HG02981 (cell line): ENCODE data around the gene FAM229B.
A peak's percentile ranks its signal among the peaks of the same experiment; 100 is the strongest.
"Not testable (repeated sequence)": the region's sequence is repeated elsewhere in the genome, so short reads cannot be mapped to it uniquely, and the experiment has no call there.

Experiments used
- ATAC-seq: cut with Tn5 transposase; IDR thresholded peaks from one replicate; pipeline ENCODE4 v1.9.1; 2021; ENCODE audit warnings: mild to moderate bottlenecking, moderate library complexity; ENCODE audit not compliant: unreplicated experiment

FAM229B gene

DNA sequence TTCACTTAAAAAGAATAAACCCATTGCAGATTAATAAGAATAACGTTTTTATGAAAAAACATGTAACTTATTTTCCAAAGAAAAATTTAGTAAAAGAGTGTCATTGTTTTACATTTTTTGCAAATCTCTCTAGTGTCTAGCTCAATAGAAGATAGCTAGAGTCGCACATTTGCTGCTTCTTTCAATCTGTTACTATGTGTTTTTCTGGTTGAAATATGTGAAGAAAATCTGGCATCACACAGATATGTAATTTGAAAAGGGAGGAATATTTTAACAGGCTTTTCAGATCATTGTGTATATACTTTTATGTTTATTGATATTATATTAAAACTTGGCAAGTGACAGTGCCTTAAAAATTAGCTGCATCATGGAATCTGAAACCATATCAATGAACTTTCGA, 24.4 kb upstream of the FAM229B start:
- no peak for ATAC-seq

DNA sequence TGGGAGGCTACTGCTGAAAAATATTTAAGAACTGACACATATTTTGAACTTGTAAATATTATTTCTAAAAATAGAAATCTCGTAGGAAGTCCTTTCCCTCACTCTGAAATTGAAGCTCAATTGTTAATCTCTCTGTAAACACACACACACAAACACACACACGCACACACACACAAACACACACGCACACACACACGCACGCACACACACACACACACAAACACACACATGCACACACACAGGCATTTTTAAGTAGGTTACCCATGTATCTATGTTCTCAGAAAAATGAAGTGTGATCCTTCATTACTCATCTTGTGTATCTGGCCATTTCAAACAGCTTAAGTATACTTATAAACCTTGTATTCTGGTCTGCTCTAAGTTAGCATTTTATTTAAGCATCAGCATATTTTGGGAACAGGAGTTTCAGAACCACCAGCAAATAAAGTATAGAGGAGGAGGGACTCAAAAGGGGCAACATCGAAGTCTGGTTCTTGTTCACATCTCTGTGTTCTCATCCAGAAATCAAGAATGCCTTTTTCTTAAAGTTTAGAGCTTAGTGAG, 21.9 kb upstream of the FAM229B start:
- no peak for ATAC-seq

DNA sequence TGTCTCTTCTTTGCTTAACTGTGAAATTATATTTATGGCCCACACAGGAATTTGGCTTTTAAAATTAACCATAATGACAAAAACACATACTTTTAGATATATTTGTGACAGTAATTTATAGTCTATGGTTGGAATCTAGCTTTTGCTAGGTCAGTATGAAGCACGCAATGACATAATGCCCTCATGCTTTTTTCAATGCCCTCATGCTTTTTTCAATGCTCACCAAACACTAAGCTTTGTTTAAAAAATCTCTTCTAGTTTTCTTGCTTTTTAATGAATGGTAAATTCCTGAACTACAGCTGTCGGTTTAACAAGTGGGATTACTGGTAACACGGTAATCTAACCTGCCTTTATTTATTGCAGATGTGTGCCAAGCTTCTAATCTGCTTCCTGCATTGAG, 20.8 kb upstream of the FAM229B start:
- no peak for ATAC-seq

DNA sequence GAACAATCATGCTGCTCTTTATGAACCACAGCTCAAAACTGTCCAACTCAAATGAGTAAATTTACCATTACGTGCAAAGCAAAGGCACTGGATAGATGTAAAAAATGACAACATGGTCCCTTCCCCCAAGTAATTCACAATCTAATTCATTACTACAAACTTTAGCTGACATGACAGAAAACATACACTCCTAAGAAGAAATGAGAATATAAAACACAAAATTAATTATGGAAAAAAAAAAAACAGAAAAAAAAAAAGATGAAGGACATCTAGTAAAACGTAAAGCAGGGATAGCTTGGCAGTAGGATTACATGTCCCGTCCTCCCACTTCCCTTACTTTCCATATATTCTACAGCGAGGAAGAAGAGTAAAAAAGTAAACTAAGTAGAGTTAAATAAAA, 5.8 kb upstream of the FAM229B start:
- ATAC-seq = no peak

DNA sequence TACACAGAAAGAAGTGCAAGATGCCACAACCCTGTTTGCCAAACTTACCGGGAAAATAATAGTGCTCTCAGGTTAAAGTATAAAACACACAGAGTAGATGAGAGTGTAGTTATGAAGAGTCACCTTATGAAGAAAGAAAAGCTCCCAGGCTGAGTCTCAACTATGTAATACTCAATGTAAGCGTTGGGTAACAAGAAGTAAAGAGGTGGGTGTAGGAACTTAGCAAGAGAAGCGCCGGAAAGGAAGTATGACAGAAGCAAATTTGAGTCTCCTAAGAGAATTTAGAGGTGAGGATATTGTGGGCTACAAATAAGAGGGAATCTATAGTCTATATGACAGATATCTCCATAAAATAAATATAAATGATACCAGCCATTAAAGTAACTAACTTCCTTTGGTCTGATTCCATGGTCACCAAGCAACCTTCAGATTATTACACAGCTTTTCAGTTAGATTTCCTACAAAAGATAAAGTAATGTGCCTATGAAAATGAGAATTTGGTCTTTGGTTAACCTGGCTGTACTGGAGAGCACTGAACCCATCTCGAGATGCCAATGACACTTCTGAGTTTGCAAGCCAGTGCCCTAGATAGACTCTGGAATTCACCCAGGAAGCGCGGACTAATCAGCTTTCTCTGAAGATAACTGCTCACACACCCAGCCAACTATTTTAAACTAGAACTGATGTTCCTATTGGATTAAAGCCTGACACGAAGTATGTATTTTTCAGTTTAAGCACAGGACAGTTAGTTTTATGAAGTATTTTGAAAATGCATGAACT, 1.9 kb upstream of the FAM229B start:
- no peak for ATAC-seq

DNA sequence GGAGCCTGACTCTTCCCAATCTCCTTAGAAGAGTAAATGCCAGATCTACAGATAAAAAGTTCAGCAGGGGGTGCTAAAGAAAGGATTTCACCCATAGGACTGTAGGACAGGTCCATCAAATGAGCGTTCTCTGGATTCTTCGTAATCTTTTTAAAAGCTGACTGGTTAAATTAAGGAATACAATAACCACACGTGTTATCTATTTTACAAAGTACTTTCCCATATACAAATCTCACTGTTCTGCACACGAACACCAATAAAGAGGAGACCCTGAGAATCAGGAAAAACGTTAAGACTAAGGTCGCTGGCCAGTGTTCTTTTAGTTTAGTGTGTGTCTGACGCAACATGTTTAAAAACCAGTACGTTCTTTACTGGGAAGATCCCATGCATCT, 651 bp upstream of the FAM229B start:
- peak; percentile 22 for ATAC-seq

DNA sequence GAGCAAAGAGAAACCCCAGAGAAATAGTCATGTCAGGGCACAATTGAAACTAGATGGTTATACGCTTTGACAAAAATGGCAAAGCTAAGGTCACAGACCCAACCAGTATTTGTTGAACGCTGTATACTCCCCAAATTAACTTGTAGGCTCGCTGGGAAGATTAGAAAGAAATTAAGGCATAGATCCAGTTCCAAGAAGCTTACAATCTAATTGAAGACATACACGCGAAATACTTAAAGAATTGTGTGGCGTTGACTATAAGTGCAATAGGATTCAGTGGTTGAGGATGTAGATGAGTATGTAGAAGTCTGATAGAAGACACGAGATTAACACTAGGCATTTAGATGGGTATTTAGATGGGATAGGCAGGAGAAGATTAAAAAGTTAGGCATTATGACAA, 525 bp downstream of the FAM229B start:
- no peak for ATAC-seq

DNA sequence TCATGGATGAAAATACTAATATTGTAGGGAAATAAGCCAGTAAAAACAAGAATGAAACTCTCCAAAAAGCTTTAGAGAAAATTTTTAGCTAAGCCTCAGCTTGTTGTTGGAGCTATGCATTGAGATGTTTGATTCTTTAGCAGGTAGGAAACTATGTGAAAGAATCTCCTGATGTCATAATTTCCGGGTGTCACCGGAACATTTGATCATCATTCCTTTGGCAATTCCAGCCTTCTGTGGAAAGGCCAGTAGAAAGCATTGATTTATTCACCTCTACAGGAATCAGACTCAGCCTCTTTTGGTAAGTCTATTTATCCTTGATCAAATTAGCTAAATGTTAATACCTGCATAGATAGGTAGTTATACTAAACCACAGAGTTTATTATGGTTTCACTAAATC, 9.5 kb downstream of the FAM229B start:
- ATAC-seq = no peak

DNA sequence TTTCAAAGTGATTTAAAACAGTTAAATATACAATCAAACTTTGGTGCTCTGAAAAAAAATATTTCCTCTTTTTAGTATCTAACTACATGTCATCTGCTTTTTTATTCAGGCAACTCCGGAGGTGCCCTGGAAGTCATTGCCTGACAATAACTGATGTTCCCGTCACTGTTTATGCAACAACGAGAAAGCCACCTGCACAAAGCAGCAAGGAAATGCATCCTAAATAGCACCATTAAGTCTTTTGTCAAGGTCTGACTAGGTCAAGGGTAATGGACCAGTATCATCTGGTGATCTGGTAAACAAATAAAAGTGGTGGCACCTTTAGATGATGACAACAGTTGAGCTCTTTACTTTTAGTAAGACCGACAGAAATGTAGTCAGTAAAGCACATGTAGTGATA, 13.2 kb downstream of the FAM229B start:
- ATAC-seq = no peak

DNA sequence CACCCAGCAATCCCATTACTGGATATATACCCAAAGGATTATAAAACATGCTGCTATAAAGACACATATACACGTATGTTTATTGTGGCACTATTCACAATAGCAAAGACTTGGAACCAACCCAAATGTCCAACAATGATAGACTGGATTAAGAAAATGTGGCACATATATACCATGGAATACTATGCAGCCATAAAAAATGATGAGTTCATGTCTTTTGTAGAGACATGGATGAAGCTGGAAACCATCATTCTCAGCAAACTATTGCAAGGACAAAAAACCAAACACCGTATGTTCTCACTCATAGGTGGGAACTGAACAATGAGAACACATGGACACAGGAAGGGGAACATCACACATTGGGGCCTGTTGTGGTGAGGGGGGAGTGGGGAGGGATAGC, 18.6 kb downstream of the FAM229B start:
- ATAC-seq = not testable (repeated sequence)

DNA sequence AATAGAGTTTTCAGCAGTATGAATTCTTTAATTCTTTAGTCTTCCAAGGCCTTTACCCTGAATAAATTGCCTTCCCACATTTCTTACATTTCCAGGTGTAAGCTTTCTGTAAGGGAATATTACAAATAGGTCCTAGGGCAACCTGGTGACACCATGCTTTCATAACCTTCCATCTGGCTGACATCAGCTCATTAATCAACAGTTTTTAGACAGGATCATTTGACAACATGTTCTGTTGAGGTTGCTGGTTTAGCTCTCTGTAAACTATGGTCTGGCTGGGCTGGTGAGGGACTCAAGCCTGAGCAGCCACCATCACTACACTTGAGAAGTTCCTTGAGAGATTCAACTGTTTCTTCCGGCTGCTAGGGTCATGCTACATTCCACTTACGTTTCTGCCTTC, 19.2 kb downstream of the FAM229B start:
- ATAC-seq = no peak

DNA sequence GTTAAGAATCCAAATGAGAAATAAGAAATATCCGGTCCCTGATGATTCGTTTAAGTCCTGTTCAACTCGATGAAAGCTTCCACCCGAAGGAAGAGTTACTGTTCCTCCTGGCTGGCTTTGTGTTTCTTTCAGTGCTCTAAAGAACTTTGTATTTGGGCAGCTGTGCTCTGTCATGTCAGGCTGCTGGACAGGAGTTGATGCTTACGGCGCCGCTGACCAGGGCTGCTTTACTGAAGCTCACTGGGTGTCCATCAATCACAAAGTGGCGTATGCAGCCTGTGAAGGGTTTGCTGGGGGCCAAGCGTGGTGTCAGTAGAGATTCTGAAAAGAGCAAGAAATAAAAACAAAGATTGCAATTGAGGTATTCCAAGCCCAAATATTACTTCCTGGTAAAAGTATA, 21.9 kb downstream of the FAM229B start:
- ATAC-seq = no peak

DNA sequence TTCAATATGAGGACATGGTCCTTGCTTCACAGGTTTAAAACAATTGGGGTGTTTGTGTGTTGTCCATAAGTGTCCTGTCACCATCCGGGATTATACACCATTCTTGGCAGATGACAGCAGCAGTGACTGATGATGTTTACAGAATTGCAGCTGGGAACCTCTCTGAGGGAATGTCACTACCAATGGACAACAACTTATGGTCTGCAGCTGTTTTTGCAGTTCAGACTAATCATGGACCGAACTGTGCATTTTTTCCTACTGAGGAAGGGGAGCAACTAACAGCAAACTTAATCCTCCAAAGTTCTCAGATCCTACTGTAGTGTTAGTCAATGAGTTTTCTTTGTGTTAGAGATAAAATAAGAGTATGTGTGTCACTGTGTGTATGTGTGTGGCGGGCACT, 26.0 kb downstream of the FAM229B start:
- no peak for ATAC-seq

DNA sequence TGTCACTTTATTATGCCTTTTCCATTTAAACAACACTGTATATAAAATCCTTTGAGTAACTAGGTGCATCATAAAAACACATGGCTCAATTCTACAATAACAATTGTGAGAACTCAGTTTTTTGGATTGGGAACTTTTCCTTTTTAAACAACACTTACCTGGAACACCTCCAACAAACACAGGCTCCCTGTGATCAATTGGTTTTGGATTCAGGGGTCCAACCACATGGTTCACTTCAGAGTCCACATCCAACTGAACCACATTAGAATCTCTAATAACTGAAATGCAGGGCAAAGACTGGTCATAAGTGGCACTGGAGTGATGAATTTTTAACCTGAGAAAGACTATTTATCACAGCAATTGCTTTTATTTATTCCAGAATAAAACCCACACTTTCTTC, 26.5 kb downstream of the FAM229B start:
- no peak for ATAC-seq

DNA sequence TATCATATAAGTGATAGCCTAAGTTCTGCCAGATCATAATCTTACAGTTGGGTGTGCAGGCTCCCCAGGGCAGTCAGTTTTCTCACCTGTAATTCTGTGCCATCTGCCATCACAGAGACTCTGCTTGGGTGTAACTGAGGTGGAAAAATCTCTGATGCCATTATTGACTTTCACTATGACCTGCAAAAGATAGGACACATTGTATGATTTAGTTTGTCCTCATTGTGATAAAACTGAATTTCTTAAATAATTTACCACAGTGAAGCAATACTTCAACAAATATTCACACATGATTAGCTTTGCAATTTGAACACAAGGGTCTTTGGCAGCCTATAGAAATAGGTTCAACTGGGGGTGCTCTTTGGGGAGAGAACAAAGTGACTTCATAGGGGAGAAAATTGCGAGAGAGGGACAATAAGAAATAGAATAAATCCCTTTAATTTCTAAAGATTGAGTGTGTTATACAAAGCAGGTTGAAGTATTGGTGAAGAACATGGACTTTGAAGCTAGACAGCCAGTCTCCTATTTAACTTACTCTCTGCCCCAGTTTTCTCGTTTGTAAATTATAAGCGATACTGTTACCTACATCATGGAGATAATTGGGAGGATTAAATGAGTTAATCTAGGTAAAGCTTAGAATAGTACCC, 27.3 kb downstream of the FAM229B start:
- ATAC-seq = no peak

DNA sequence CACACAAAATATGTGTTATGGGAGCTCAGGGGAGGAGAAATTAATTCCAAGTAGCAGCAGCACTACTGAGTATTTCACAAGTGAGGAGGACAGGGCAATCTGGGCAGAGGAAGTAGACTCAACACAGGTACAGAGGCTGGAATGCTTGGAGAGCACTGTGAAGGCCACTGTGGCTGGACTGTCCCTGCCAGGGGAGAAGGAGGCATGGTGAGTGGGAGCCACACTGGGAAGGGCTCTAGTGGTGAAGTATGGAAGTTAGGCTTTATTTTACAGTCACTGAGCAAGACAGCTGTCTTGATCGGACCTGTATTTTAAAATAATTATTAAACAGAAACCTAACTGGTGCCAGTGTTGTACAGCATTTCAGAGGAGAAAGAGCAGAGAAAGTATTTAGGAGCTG, 28.8 kb downstream of the FAM229B start:
- ATAC-seq = no peak

DNA sequence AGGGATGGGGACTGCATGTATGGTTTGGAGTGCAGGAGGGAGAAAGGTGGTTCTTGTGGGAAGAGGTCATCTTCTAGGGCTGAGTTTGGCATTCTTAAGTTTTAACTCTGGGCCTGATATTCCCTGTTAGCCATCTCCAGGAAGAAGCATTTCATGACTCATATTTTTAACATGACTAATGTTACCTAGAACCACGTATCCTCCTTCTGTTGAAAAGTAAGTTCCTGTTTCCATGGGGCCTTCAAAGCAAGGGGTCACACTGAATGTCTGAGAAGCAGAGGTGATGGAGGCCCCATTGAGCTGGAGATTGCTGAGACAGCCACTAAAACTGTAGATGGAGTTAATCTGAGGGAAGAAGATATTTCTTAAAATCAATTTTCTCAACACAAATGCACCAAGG, 30.2 kb downstream of the FAM229B start:
- ATAC-seq = no peak

DNA sequence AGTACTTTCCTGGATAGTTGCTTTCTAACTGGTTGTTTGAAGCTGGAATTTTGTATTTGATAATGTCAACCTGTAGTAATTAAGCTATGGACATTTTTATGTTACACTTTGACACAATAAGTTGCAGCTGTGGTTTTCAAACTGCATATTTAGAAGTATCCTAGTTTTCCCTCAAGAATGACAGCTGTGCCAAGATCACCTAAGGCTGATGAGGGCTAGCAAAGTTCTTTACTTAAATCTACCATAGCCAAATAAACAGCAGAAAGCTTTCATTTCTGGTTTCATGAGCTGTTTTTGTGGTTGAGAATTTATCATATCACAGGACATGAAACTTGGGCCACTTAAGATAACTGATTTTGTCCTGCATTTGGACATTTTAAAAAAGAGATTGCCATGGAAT, 30.6 kb downstream of the FAM229B start:
- no peak for ATAC-seq

DNA sequence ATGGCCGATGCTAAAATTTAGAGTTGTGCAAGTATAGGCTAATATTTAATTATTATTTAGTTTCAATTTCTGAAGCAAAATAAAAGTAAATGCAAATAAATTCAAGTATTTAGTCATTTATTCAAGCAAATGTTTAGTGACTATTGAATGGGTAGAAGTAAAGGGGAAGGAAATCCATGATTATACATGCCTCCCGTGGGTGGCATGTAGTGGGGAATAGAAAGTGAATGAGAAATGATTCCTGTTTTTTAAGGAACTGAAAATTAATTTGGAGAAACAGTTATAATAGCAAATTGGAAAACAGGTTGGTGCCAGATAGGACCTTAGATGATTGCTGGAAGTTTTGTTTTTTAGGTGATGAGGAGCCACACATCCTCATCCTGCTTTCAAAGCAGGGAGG, 35.4 kb downstream of the FAM229B start:
- ATAC-seq = no peak

DNA sequence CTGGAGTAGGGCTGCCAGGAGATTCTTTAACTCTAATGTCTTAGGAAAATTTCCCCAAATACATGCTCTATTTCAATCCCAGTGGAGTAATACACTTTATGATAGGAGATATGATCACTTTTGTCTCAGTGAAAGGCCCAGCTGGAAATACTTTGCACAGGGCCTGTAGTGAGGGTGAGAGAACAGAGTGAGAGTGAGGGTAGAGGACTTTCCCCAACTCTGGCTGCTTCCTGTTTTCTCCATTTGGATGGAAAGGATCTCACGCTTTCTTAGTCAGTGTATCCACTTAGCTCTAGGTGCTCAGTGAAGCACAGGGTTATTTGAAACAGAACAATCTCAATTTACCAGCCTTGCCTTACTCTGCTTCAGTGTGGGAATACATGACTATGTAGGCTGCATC, 36.6 kb downstream of the FAM229B start:
- no peak for ATAC-seq

DNA sequence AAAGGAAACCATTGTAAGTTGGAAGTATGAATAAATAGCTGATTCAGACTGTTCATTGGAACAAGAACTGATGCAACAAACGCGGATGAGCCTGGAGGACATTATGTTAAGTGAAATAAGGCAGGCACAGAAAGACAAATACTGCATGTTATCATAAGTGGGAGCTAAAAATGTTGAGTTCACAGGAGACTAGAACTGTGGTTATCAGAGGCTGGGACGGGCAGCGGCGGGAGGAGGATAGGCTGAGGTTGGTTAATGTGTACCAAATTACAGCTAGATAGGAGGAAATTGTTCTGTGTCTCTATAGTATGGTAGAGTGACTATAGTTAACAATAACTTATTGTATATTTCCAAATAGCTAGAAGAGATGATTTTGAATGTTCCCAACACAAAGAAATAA, 40.8 kb downstream of the FAM229B start:
- ATAC-seq = no peak

DNA sequence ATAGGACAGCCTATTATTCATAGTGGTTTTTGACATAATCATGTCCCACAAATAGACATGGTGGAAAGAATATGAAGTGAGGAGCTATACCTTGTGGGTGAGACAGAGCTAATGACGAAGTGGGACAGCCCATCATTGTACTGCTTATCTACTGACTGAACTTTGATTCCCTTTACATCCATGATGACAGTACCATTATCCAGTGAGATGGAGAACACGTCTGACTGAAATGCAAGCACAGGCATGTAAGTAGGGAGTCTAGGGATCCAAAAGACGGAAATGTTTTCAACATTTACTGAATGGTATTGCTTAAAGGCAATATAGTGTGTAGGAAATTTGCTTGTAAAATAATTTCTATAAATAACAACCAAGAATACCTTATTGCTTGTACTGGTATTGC, 43.5 kb downstream of the FAM229B start:
- no peak for ATAC-seq

DNA sequence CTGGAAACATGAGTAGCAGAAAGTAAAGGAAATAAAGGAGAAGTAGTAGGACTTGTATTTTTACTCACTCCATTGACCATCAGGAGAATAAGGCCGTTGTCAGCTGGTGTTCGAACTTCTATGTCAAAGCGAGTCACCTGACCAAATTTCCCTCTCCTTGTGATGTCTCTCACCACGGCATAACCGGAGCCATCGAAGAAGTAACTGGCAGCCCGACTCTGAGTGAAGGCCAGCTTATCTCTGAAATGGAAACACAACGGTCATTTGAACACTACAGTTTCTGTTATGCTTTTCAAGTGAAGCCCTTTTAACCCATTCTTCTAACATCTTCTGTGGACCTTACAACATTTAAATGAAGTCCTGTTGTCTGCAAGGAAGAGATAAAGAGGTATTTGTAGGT, 51.7 kb downstream of the FAM229B start:
- no peak for ATAC-seq
